Measurements from ENCODE around the gene GOT1.

DNA sequence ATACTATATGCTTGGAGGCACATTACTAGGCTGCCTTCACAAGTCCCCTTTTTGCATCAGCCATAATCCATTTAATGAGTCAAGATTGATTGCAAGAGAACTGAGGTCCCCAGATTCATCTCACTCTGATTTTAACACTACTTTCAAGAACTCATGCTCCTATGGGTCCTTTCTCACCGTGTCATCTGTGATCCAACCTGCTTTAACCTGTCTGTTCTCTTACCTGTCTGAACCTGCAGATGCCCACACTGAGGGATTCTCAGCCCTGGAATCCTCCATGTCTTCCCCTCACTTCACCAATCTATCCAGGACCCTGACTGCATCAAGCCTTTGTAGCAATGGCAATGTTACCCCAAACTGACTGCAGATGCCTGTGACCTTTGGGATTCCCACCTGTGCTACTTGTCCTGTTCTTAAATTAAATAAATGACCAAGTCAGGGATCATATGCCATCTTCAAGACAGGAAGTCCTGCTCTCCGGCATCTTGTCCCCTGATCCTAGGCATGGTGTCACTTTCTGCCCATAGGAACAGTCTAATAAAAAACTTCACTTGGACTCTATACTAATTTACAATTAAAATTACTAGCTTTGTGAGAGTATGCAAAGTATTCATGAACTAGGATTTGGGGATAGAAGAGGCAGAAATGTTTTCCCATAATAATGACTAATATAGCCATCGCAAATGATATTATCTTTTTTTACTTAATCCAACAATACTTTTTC is 25.9 kb upstream of the GOT1 start:
- TF ChIP-seq, protein P1, sequence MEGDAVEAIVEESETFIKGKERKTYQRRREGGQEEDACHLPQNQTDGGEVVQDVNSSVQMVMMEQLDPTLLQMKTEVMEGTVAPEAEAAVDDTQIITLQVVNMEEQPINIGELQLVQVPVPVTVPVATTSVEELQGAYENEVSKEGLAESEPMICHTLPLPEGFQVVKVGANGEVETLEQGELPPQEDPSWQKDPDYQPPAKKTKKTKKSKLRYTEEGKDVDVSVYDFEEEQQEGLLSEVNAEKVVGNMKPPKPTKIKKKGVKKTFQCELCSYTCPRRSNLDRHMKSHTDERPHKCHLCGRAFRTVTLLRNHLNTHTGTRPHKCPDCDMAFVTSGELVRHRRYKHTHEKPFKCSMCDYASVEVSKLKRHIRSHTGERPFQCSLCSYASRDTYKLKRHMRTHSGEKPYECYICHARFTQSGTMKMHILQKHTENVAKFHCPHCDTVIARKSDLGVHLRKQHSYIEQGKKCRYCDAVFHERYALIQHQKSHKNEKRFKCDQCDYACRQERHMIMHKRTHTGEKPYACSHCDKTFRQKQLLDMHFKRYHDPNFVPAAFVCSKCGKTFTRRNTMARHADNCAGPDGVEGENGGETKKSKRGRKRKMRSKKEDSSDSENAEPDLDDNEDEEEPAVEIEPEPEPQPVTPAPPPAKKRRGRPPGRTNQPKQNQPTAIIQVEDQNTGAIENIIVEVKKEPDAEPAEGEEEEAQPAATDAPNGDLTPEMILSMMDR (IDR thresholded peaks at IDR 0.05) = no peak
- no peak for TF ChIP-seq POLR2A (IDR thresholded peaks at IDR 0.05)
